A549 (cell line): ENCODE data around the gene PTPN6. TPM values are rescaled to one million over a fixed set of nuclear protein-coding genes. Genes with fewer than 3 reads are reported as not detected.

Experiments used
- polyA plus RNA-seq, 4 experiments: library from polyadenylated mRNA; depleted of rRNA in 3 of 4; stranded (reverse); fragments of >200 nt; fragmentation: RNase III in 1 of 4; extraction: RNeasy Plus Mini Kit Qiagen cat#74134 plus additional on column Dnase treatment in 1 of 4; gene quantifications; 2 replicates in 3 of 4; 3 replicates in 1 of 4; pipeline ENCODE4 v1.2.3, GENCODE V29; 2011 to 2017
- small RNA-seq, 6 experiments: library from RNA; depleted of rRNA; stranded (forward); fragments of <200 nt; gene quantifications; one replicate each; pipeline ENCODE3, GENCODE V24; 2012

PTPN6 gene
- polyA plus RNA-seq, 2 of the 4 experiments (the other 2 are of a cell fraction): 15.1 to 18.9 TPM

Small RNAs within 50 kb of the gene (small RNA-seq; reads per million reads assigned to genes)
- gene MIR141 (2.1 to 1,177 (median 372) reads per million in 6 experiments), gene MIR200C (7.8 to 251 (median 117) reads per million in 6 experiments), gene RNU7-1 (0 reads per million in 6 experiments), gene SCARNA12 (4.5 to 19.8 (median 14.2) reads per million in 6 experiments)

Other genes with a start within 250 kb of the PTPN6 start
- 78.8 and 95.0 TPM in 2 replicates for gene COPS7A, start 227.3 kb upstream of the PTPN6 start, polyA plus RNA-seq (2011; rRNA removed)
- gene COPS7A, start 227.3 kb upstream of the PTPN6 start, polyA plus RNA-seq (2017; fragmentation: RNase III; extraction: RNeasy Plus Mini Kit Qiagen cat#74134 plus additional on column Dnase treatment): 46.9 to 51.2 TPM (median 50.0 TPM) in 3 replicates
- gene MLF2, start 198.2 kb upstream of the PTPN6 start, polyA plus RNA-seq (2011; rRNA removed): 302 and 310 TPM in 2 replicates
- gene MLF2, start 198.2 kb upstream of the PTPN6 start, polyA plus RNA-seq (2017; fragmentation: RNase III; extraction: RNeasy Plus Mini Kit Qiagen cat#74134 plus additional on column Dnase treatment): 269 to 305 TPM (median 295 TPM) in 3 replicates
- gene PTMS, start 185.0 kb upstream of the PTPN6 start, polyA plus RNA-seq (2011; rRNA removed): 205 and 391 TPM in 2 replicates
- gene PTMS, start 185.0 kb upstream of the PTPN6 start, polyA plus RNA-seq (2017; fragmentation: RNase III; extraction: RNeasy Plus Mini Kit Qiagen cat#74134 plus additional on column Dnase treatment): 868 to 1,195 TPM (median 1,161 TPM) in 3 replicates
- 0.56 and 0.66 TPM in 2 replicates for gene LAG3, start 178.8 kb upstream of the PTPN6 start, polyA plus RNA-seq (2011; rRNA removed)
- gene LAG3, start 178.8 kb upstream of the PTPN6 start, polyA plus RNA-seq (2017; fragmentation: RNase III; extraction: RNeasy Plus Mini Kit Qiagen cat#74134 plus additional on column Dnase treatment): 1.6 to 2.3 TPM (median 1.7 TPM) in 3 replicates
- gene CD4, start 161.8 kb upstream of the PTPN6 start, polyA plus RNA-seq (2011; rRNA removed): not detected in 2 replicates
- gene CD4, start 161.8 kb upstream of the PTPN6 start, polyA plus RNA-seq (2017; fragmentation: RNase III; extraction: RNeasy Plus Mini Kit Qiagen cat#74134 plus additional on column Dnase treatment): 0.03 TPM in 1 of 3 replicates, not detected in the others
- gene GPR162, start 129.5 kb upstream of the PTPN6 start, polyA plus RNA-seq (2011; rRNA removed): 1.8 TPM in 2 replicates
- 1.7 to 2.4 TPM (median 1.7 TPM) in 3 replicates for gene GPR162, start 129.5 kb upstream of the PTPN6 start, polyA plus RNA-seq (2017; fragmentation: RNase III; extraction: RNeasy Plus Mini Kit Qiagen cat#74134 plus additional on column Dnase treatment)
- 8.1 and 8.6 TPM in 2 replicates for gene P3H3, start 122.9 kb upstream of the PTPN6 start, polyA plus RNA-seq (2011; rRNA removed)
- gene P3H3, start 122.9 kb upstream of the PTPN6 start, polyA plus RNA-seq (2017; fragmentation: RNase III; extraction: RNeasy Plus Mini Kit Qiagen cat#74134 plus additional on column Dnase treatment): 17.7 to 23.2 TPM (median 21.9 TPM) in 3 replicates
- 0.94 and 1.1 TPM in 2 replicates for gene GNB3, start 110.4 kb upstream of the PTPN6 start, polyA plus RNA-seq (2011; rRNA removed)
- gene GNB3, start 110.4 kb upstream of the PTPN6 start, polyA plus RNA-seq (2017; fragmentation: RNase III; extraction: RNeasy Plus Mini Kit Qiagen cat#74134 plus additional on column Dnase treatment): 2.3 to 3.7 TPM (median 2.7 TPM) in 3 replicates
- gene CDCA3, start 100.1 kb upstream of the PTPN6 start, polyA plus RNA-seq (2011; rRNA removed): 51.5 and 57.5 TPM in 2 replicates
- 79.6 to 92.0 TPM (median 80.2 TPM) in 3 replicates for gene CDCA3, start 100.1 kb upstream of the PTPN6 start, polyA plus RNA-seq (2017; fragmentation: RNase III; extraction: RNeasy Plus Mini Kit Qiagen cat#74134 plus additional on column Dnase treatment)
- 58.6 and 64.5 TPM in 2 replicates for gene USP5, start 99.2 kb upstream of the PTPN6 start, polyA plus RNA-seq (2011; rRNA removed)
- 75.3 to 78.2 TPM (median 76.9 TPM) in 3 replicates for gene USP5, start 99.2 kb upstream of the PTPN6 start, polyA plus RNA-seq (2017; fragmentation: RNase III; extraction: RNeasy Plus Mini Kit Qiagen cat#74134 plus additional on column Dnase treatment)
- gene TPI1, start 83.8 kb upstream of the PTPN6 start, polyA plus RNA-seq (2011; rRNA removed): 1,913 and 2,511 TPM in 2 replicates
- gene TPI1, start 83.8 kb upstream of the PTPN6 start, polyA plus RNA-seq (2017; fragmentation: RNase III; extraction: RNeasy Plus Mini Kit Qiagen cat#74134 plus additional on column Dnase treatment): 1,221 to 1,293 TPM (median 1,253 TPM) in 3 replicates
- gene SPSB2, start 78.1 kb upstream of the PTPN6 start, polyA plus RNA-seq (2011; rRNA removed): 15.3 and 16.8 TPM in 2 replicates
- 20.8 to 22.1 TPM (median 21.8 TPM) in 3 replicates for gene SPSB2, start 78.1 kb upstream of the PTPN6 start, polyA plus RNA-seq (2017; fragmentation: RNase III; extraction: RNeasy Plus Mini Kit Qiagen cat#74134 plus additional on column Dnase treatment)
- 33.3 and 40.4 TPM in 2 replicates for gene LRRC23, start 46.5 kb upstream of the PTPN6 start, polyA plus RNA-seq (2011; rRNA removed)
- gene LRRC23, start 46.5 kb upstream of the PTPN6 start, polyA plus RNA-seq (2017; fragmentation: RNase III; extraction: RNeasy Plus Mini Kit Qiagen cat#74134 plus additional on column Dnase treatment): 17.2 to 19.1 TPM (median 19.1 TPM) in 3 replicates
- gene ENO2, start 36.8 kb upstream of the PTPN6 start, polyA plus RNA-seq (2011; rRNA removed): 26.2 and 45.1 TPM in 2 replicates
- 31.0 to 38.6 TPM (median 31.6 TPM) in 3 replicates for gene ENO2, start 36.8 kb upstream of the PTPN6 start, polyA plus RNA-seq (2017; fragmentation: RNase III; extraction: RNeasy Plus Mini Kit Qiagen cat#74134 plus additional on column Dnase treatment)
- 11.3 and 23.1 TPM in 2 replicates for gene ATN1, start 23.4 kb upstream of the PTPN6 start, polyA plus RNA-seq (2011; rRNA removed)
- 40.3 to 51.6 TPM (median 51.2 TPM) in 3 replicates for gene ATN1, start 23.4 kb upstream of the PTPN6 start, polyA plus RNA-seq (2017; fragmentation: RNase III; extraction: RNeasy Plus Mini Kit Qiagen cat#74134 plus additional on column Dnase treatment)
- not detected in 2 replicates for gene RNU7-1, start 7.5 kb upstream of the PTPN6 start, polyA plus RNA-seq (2011; rRNA removed)
- gene RNU7-1, start 7.5 kb upstream of the PTPN6 start, polyA plus RNA-seq (2017; fragmentation: RNase III; extraction: RNeasy Plus Mini Kit Qiagen cat#74134 plus additional on column Dnase treatment): not detected in 3 replicates
- 466 and 493 TPM in 2 replicates for gene C12orf57, start 7.3 kb upstream of the PTPN6 start, polyA plus RNA-seq (2011; rRNA removed)
- gene C12orf57, start 7.3 kb upstream of the PTPN6 start, polyA plus RNA-seq (2017; fragmentation: RNase III; extraction: RNeasy Plus Mini Kit Qiagen cat#74134 plus additional on column Dnase treatment): 224 to 273 TPM (median 261 TPM) in 3 replicates
- 296 and 297 TPM in 2 replicates for gene PHB2, start 19.3 kb downstream of the PTPN6 start, polyA plus RNA-seq (2011; rRNA removed)
- gene PHB2, start 19.3 kb downstream of the PTPN6 start, polyA plus RNA-seq (2017; fragmentation: RNase III; extraction: RNeasy Plus Mini Kit Qiagen cat#74134 plus additional on column Dnase treatment): 292 to 313 TPM (median 293 TPM) in 3 replicates
- 92.0 and 96.7 TPM in 2 replicates for gene EMG1, start 19.6 kb downstream of the PTPN6 start, polyA plus RNA-seq (2011; rRNA removed)
- 65.7 to 78.2 TPM (median 67.9 TPM) in 3 replicates for gene EMG1, start 19.6 kb downstream of the PTPN6 start, polyA plus RNA-seq (2017; fragmentation: RNase III; extraction: RNeasy Plus Mini Kit Qiagen cat#74134 plus additional on column Dnase treatment)
- gene LPCAT3, start 67.1 kb downstream of the PTPN6 start, polyA plus RNA-seq (2011; rRNA removed): 52.0 and 53.4 TPM in 2 replicates
- 27.4 to 43.0 TPM (median 42.8 TPM) in 3 replicates for gene LPCAT3, start 67.1 kb downstream of the PTPN6 start, polyA plus RNA-seq (2017; fragmentation: RNase III; extraction: RNeasy Plus Mini Kit Qiagen cat#74134 plus additional on column Dnase treatment)
- 107 and 109 TPM in 2 replicates for gene C1S, start 109.4 kb downstream of the PTPN6 start, polyA plus RNA-seq (2011; rRNA removed)
- 61.2 to 76.2 TPM (median 65.5 TPM) in 3 replicates for gene C1S, start 109.4 kb downstream of the PTPN6 start, polyA plus RNA-seq (2017; fragmentation: RNase III; extraction: RNeasy Plus Mini Kit Qiagen cat#74134 plus additional on column Dnase treatment)
- gene C1R, start 141.1 kb downstream of the PTPN6 start, polyA plus RNA-seq (2011; rRNA removed): 36.0 and 57.8 TPM in 2 replicates
- 24.8 to 40.4 TPM (median 31.4 TPM) in 3 replicates for gene C1R, start 141.1 kb downstream of the PTPN6 start, polyA plus RNA-seq (2017; fragmentation: RNase III; extraction: RNeasy Plus Mini Kit Qiagen cat#74134 plus additional on column Dnase treatment)
- 30.4 and 32.4 TPM in 2 replicates for gene C1RL, start 157.9 kb downstream of the PTPN6 start, polyA plus RNA-seq (2011; rRNA removed)
- 20.8 to 28.3 TPM (median 25.2 TPM) in 3 replicates for gene C1RL, start 157.9 kb downstream of the PTPN6 start, polyA plus RNA-seq (2017; fragmentation: RNase III; extraction: RNeasy Plus Mini Kit Qiagen cat#74134 plus additional on column Dnase treatment)
- gene RBP5, start 177.5 kb downstream of the PTPN6 start, polyA plus RNA-seq (2011; rRNA removed): not detected in 2 replicates
- gene RBP5, start 177.5 kb downstream of the PTPN6 start, polyA plus RNA-seq (2017; fragmentation: RNase III; extraction: RNeasy Plus Mini Kit Qiagen cat#74134 plus additional on column Dnase treatment): 0.09 to 0.44 TPM (median 0.25 TPM) in 3 replicates
- 24.9 and 32.7 TPM in 2 replicates for gene CLSTN3, start 179.0 kb downstream of the PTPN6 start, polyA plus RNA-seq (2011; rRNA removed)
- 17.4 to 22.5 TPM (median 19.3 TPM) in 3 replicates for gene CLSTN3, start 179.0 kb downstream of the PTPN6 start, polyA plus RNA-seq (2017; fragmentation: RNase III; extraction: RNeasy Plus Mini Kit Qiagen cat#74134 plus additional on column Dnase treatment)
- 21.5 and 27.3 TPM in 2 replicates for gene PEX5, start 238.3 kb downstream of the PTPN6 start, polyA plus RNA-seq (2011; rRNA removed)
- gene PEX5, start 238.3 kb downstream of the PTPN6 start, polyA plus RNA-seq (2017; fragmentation: RNase III; extraction: RNeasy Plus Mini Kit Qiagen cat#74134 plus additional on column Dnase treatment): 27.1 to 33.1 TPM (median 31.5 TPM) in 3 replicates